HG02763 (cell line): Measurements from ENCODE around the gene IFITM5.
"Not testable (repeated sequence)": the region's sequence is repeated elsewhere in the genome, so short reads cannot be mapped to it uniquely, and the experiment has no call there.

Experiments used
- ATAC-seq: cut with Tn5 transposase; IDR thresholded peaks from one replicate; pipeline ENCODE4 v1.9.1; 2021; ENCODE audit warnings: mild to moderate bottlenecking, moderate library complexity; ENCODE audit not compliant: unreplicated experiment

Gene IFITM5

GRCh38 chr11:299081-299891 lies at the start of gene IFITM5:
Gene IFITM5 (minus strand): TSS chr11:299526. CDS start chr11:299490, 36 bp downstream.
- no peak for ATAC-seq

- no peak for ATAC-seq
Observed at GRCh38 chr11:346529-346928, 47.2 kb upstream of the IFITM5 start.

- ATAC-seq, result no peak
Observed at GRCh38 chr11:344836-345578, 45.7 kb upstream of the IFITM5 start.

GRCh38 chr11:342328-342727 lies 43.0 kb upstream of the IFITM5 start:
- ATAC-seq, result no peak

- no peak for ATAC-seq
Observed at GRCh38 chr11:340539-341512, 41.5 kb upstream of the IFITM5 start.

- ATAC-seq, result no peak
Observed at GRCh38 chr11:339963-340362, 40.6 kb upstream of the IFITM5 start.

- no peak for ATAC-seq
Observed at GRCh38 chr11:337711-338110, 38.4 kb upstream of the IFITM5 start.

- ATAC-seq, result no peak
Observed at GRCh38 chr11:336659-337198, 37.4 kb upstream of the IFITM5 start.

GRCh38 chr11:335779-336658 lies 36.7 kb upstream of the IFITM5 start:
- no peak for ATAC-seq

- ATAC-seq, result no peak
Observed at GRCh38 chr11:334264-334994, 35.1 kb upstream of the IFITM5 start.

- not testable (repeated sequence) for ATAC-seq
Observed at GRCh38 chr11:333616-334263, 34.4 kb upstream of the IFITM5 start.

GRCh38 chr11:332651-333480 lies 33.5 kb upstream of the IFITM5 start:
- no peak for ATAC-seq

GRCh38 chr11:331358-332060 lies 32.2 kb upstream of the IFITM5 start:
- ATAC-seq, result no peak

- no peak for ATAC-seq
Observed at GRCh38 chr11:330694-331357, 31.5 kb upstream of the IFITM5 start.

- ATAC-seq, result no peak
Observed at GRCh38 chr11:330307-330693, 31.0 kb upstream of the IFITM5 start.

- no peak for ATAC-seq
Observed at GRCh38 chr11:329886-330253, 30.5 kb upstream of the IFITM5 start.
